Measurements from ENCODE around the gene KLK10.
"Not testable (repeated sequence)": the region's sequence is repeated elsewhere in the genome, so short reads cannot be mapped to it uniquely, and the experiment has no call there.

Gene KLK10

GRCh38 chr19:51000981-51001380 is 18.5 kb downstream of the KLK10 start:
- Mint-ChIP-seq H3K9me3 (no peaks in the 10 kb centered on the region), H3K4me1 (no peaks in the 10 kb centered on the region), H3K27ac (no peak overlapping the region), H3K36me3 (no peaks in the 10 kb centered on the region), H3K27me3 (peaks cover 36% of the 10 kb centered on the region), H3K4me3 (no peak overlapping the region)
- CTCF ChIA-PET: no interaction called here
- DNase-seq: no peak

GRCh38 chr19:51000426-51000825 is 19.1 kb downstream of the KLK10 start:
- H3K9me3 Mint-ChIP-seq: no peaks in the 10 kb centered on the region
- H3K27ac Mint-ChIP-seq: no peak overlapping the region
- H3K27me3 Mint-ChIP-seq: peaks cover 36% of the 10 kb centered on the region
- no peaks in the 10 kb centered on the region for H3K4me1 Mint-ChIP-seq
- CTCF ChIA-PET: no interaction called here
- no peaks in the 10 kb centered on the region for H3K36me3 Mint-ChIP-seq
- no peak for DNase-seq
- no peak overlapping the region for H3K4me3 Mint-ChIP-seq

GRCh38 chr19:50998686-50999085 is 20.8 kb downstream of the KLK10 start:
- peaks cover 3% of the 10 kb centered on the region for H3K9me3 Mint-ChIP-seq
- no peak overlapping the region for H3K27ac Mint-ChIP-seq
- no peaks in the 10 kb centered on the region for H3K4me1 Mint-ChIP-seq
- DNase-seq: no peak
- no peaks in the 10 kb centered on the region for H3K36me3 Mint-ChIP-seq
- no peak overlapping the region for H3K4me3 Mint-ChIP-seq
- H3K27me3 Mint-ChIP-seq: peaks cover 36% of the 10 kb centered on the region
- CTCF ChIA-PET: no interaction called here

- no peak overlapping the region for H3K27ac Mint-ChIP-seq
- H3K4me3 Mint-ChIP-seq: no peak overlapping the region
- no peaks in the 10 kb centered on the region for H3K36me3 Mint-ChIP-seq
- CTCF ChIA-PET: no interaction called here
- peaks cover 3% of the 10 kb centered on the region for H3K9me3 Mint-ChIP-seq
- no peak for DNase-seq
- peaks cover 30% of the 10 kb centered on the region for H3K27me3 Mint-ChIP-seq
- no peaks in the 10 kb centered on the region for H3K4me1 Mint-ChIP-seq
Measured at GRCh38 chr19:50998061-50998460, 21.4 kb downstream of the KLK10 start.

GRCh38 chr19:50994129-50994528 is 25.4 kb downstream of the KLK10 start:
- no peak for DNase-seq
- Mint-ChIP-seq H3K36me3 (no peaks in the 10 kb centered on the region), H3K27me3 (peaks cover 15% of the 10 kb centered on the region), H3K9me3 (peaks cover 3% of the 10 kb centered on the region), H3K27ac (no peak overlapping the region), H3K4me1 (no peaks in the 10 kb centered on the region), H3K4me3 (no peak overlapping the region)
- CTCF ChIA-PET: no interaction called here

GRCh38 chr19:50992666-50993035 is 26.9 kb downstream of the KLK10 start:
- Mint-ChIP-seq H3K27ac (no peak overlapping the region), H3K9me3 (peaks cover 3% of the 10 kb centered on the region), H3K36me3 (no peaks in the 10 kb centered on the region), H3K4me1 (no peaks in the 10 kb centered on the region), H3K27me3 (peaks cover 17% of the 10 kb centered on the region), H3K4me3 (no peak overlapping the region)
- DNase-seq: no peak
- CTCF ChIA-PET: no interaction called here

- H3K27ac Mint-ChIP-seq, H3K4me1 Mint-ChIP-seq, DNase-seq, H3K36me3 Mint-ChIP-seq, CTCF ChIA-PET, H3K9me3 Mint-ChIP-seq, H3K4me3 Mint-ChIP-seq: not testable (repeated sequence)
- H3K27me3 Mint-ChIP-seq: peaks cover 56% of the 10 kb centered on the region
Measured at GRCh38 chr19:50984416-50984815, 35.1 kb downstream of the KLK10 start.

- no peaks in the 10 kb centered on the region for H3K36me3 Mint-ChIP-seq
- H3K9me3 Mint-ChIP-seq: no peaks in the 10 kb centered on the region
- no peaks in the 10 kb centered on the region for H3K4me1 Mint-ChIP-seq
- CTCF ChIA-PET: no interaction called here
- no peak within 1 kb of the TSS for H3K27ac Mint-ChIP-seq
- DNase-seq: no peak
- no peak within 1 kb of the TSS for H3K4me3 Mint-ChIP-seq
- peaks cover 58% of the 10 kb centered on the region for H3K27me3 Mint-ChIP-seq
Measured at GRCh38 chr19:50983625-50984292, 35.8 kb downstream of the KLK10 start, which contains the start of gene KLK7. Gene KLK7, minus strand, starts transcription at chr19:50983917. Its CDS starts 1,518 bp downstream, at chr19:50982399.

- DNase-seq: no peak
- no peak overlapping the region for H3K4me3 Mint-ChIP-seq
- H3K27ac Mint-ChIP-seq: no peak overlapping the region
- H3K4me1 Mint-ChIP-seq: no peaks in the 10 kb centered on the region
- no peaks in the 10 kb centered on the region for H3K9me3 Mint-ChIP-seq
- CTCF ChIA-PET: no interaction called here
- no peaks in the 10 kb centered on the region for H3K36me3 Mint-ChIP-seq
- peaks cover 57% of the 10 kb centered on the region for H3K27me3 Mint-ChIP-seq
Measured at GRCh38 chr19:50982186-50982585, 37.3 kb downstream of the KLK10 start.

- no peaks in the 10 kb centered on the region for H3K9me3 Mint-ChIP-seq
Measured at GRCh38 chr19:50981587-50982146, 37.8 kb downstream of the KLK10 start.

GRCh38 chr19:50980208-50980607 is 39.3 kb downstream of the KLK10 start:
- CTCF ChIA-PET: no interaction called here
- DNase-seq: no peak
- no peak overlapping the region for H3K4me3 Mint-ChIP-seq
- H3K9me3 Mint-ChIP-seq: no peaks in the 10 kb centered on the region
- peaks cover 56% of the 10 kb centered on the region for H3K27me3 Mint-ChIP-seq
- H3K27ac Mint-ChIP-seq: no peak overlapping the region
- no peaks in the 10 kb centered on the region for H3K4me1 Mint-ChIP-seq
- no peaks in the 10 kb centered on the region for H3K36me3 Mint-ChIP-seq

More at GRCh38 chr19:50981587-50982146, 37.8 kb downstream of the KLK10 start:
- Mint-ChIP-seq H3K4me3 (no peak overlapping the region), H3K27ac (no peak overlapping the region), H3K27me3 (peaks cover 57% of the 10 kb centered on the region), H3K4me1 (no peaks in the 10 kb centered on the region), H3K36me3 (no peaks in the 10 kb centered on the region)
- CTCF ChIA-PET: no interaction called here
- no peak for DNase-seq

- Mint-ChIP-seq H3K9me3 (no peaks in the 10 kb centered on the region), H3K27ac (no peak overlapping the region), H3K27me3 (peaks cover 56% of the 10 kb centered on the region), H3K4me1 (no peaks in the 10 kb centered on the region), H3K36me3 (no peaks in the 10 kb centered on the region), H3K4me3 (no peak overlapping the region)
- CTCF ChIA-PET: no interaction called here
- no peak for DNase-seq
Measured at GRCh38 chr19:50979758-50980157, 39.8 kb downstream of the KLK10 start.

- CTCF ChIA-PET: no interaction called here
- no peak for DNase-seq
- no peak overlapping the region for H3K27ac Mint-ChIP-seq
- H3K27me3 Mint-ChIP-seq: peaks cover 49% of the 10 kb centered on the region
- H3K4me1 Mint-ChIP-seq: no peaks in the 10 kb centered on the region
- no peaks in the 10 kb centered on the region for H3K36me3 Mint-ChIP-seq
- H3K9me3 Mint-ChIP-seq: no peaks in the 10 kb centered on the region
- H3K4me3 Mint-ChIP-seq: no peak overlapping the region
Measured at GRCh38 chr19:50978772-50979390, 40.6 kb downstream of the KLK10 start.

GRCh38 chr19:50977626-50978025 is 41.9 kb downstream of the KLK10 start:
- H3K4me1 Mint-ChIP-seq: no peaks in the 10 kb centered on the region
- no peaks in the 10 kb centered on the region for H3K36me3 Mint-ChIP-seq
- peaks cover 41% of the 10 kb centered on the region for H3K27me3 Mint-ChIP-seq
- H3K4me3 Mint-ChIP-seq: no peak overlapping the region
- CTCF ChIA-PET: no interaction called here
- no peak for DNase-seq
- no peaks in the 10 kb centered on the region for H3K9me3 Mint-ChIP-seq
- no peak overlapping the region for H3K27ac Mint-ChIP-seq

- CTCF ChIA-PET: no interaction called here
- Mint-ChIP-seq H3K27me3 (peaks cover 31% of the 10 kb centered on the region), H3K4me3 (no peak overlapping the region), H3K4me1 (no peaks in the 10 kb centered on the region), H3K9me3 (no peaks in the 10 kb centered on the region), H3K27ac (no peak overlapping the region), H3K36me3 (no peaks in the 10 kb centered on the region)
- DNase-seq: no peak
Measured at GRCh38 chr19:50975766-50976165, 43.7 kb downstream of the KLK10 start.

All from activated naive CD4-positive, alpha-beta T cell treated with anti-CD3 and anti-CD28 coated beads, Interleukin-2, amount 10 ng/mL, durations not matched to agents 7 days and 5 days (primary cell).